GM19463 (cell line): Measurements from ENCODE around the gene COQ10A.

Experiments used
- ATAC-seq: cut with Tn5 transposase; IDR thresholded peaks from one replicate; pipeline ENCODE4 v1.9.1; 2021; ENCODE audit warnings: mild to moderate bottlenecking, moderate library complexity; ENCODE audit not compliant: unreplicated experiment

The COQ10A gene

DNA sequence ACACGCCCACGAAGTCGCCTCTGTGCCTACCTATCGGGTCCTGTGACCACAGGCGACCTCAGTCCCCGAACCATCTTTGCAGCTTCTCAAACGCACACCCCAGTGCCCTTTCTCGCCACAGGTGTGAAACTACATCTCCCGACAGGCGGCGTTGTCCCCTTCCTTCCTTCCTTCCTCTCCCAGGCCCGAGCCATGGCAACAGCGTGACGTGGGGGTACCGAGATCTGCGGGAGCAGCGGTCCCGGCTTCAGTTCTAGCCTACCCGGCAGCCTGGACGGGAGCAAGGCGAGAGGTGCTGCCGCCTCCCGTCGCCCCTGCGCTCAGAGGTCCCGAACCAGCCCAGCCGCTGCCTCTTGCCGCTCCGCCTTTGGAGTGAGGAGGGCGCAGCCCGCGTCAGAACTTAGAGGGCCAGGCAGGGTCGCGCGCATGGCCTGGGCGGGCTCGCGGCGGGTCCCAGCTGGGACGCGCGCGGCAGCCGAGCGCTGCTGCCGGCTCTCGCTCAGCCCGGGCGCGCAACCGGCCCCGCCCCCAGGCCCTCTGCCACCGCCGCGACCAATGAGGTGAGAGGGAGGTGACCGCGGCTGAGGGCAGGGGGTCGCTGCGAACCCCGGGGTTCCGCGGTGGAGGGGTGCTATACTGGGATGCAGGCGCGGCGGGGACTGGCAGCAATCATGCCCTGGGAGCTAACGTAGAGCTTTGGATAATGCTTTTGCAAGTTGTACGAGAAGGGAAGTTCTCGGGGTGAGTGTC is at the start of gene COQ10A:
Gene COQ10A, plus strand, starts transcription at position 250 of the 750 bp plus-strand sequence. Its CDS starts 177 bp downstream, at position 427.
- peak; percentile 92 for ATAC-seq

GRCh38 chr12:56219840-56220239 is 46.9 kb upstream of the COQ10A start:
- no peak for ATAC-seq

DNA sequence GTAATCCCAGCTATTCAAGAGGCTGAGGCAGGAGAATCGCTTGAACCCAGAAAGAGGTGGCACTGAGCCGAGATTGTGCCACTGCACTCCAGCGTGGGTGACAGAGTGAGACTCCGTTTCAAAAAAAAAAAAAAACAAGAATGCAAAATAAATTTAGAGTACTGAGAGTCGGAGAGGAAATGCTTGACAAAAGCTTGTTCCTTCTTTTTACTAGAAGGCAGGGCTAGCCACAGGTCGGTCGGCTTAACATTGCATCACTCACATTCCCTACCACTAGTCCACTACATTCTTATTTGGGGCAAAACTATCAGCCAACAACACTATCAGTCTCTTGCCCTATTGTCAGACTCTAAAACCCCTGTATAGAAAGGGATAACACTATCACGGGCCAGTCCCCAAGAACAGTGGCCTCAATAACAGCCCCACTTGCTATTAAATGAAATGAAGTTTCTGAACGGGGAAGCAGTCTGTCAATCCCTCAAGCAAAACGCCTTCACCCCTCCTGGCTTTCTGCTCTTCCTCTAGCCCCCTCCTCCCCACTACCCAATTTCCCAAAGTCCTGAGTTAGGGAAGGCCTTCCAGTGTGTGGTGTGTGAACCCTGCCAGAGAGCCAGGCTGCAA is 46.0 kb upstream of the COQ10A start:
- ATAC-seq: no peak

DNA sequence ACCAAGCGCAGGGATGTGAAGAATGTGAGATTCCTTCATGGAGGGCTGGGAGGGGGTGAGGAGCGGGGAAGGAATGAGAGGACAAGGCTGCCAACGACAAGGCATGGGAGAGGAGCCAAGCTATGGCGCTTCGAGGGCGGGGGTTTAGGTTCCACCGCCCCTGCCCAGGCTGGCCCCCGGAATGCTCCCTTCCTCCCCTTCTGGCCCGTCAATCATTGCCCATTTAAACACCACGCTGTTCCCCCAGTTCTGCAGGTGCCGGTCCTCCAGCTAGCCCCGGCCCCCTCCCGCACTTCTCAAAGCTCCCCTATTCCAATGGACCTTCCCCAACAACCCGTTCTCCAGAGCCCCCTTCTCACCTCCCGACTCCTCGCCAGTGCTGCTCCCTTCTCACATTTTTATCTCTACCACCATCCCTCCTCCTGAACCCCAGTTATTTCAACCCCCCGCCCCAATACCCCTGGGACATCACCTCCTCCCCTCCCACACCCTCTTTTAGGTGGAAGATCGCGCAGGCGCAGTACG is 45.4 kb upstream of the COQ10A start:
- peak; percentile 15 for ATAC-seq

DNA sequence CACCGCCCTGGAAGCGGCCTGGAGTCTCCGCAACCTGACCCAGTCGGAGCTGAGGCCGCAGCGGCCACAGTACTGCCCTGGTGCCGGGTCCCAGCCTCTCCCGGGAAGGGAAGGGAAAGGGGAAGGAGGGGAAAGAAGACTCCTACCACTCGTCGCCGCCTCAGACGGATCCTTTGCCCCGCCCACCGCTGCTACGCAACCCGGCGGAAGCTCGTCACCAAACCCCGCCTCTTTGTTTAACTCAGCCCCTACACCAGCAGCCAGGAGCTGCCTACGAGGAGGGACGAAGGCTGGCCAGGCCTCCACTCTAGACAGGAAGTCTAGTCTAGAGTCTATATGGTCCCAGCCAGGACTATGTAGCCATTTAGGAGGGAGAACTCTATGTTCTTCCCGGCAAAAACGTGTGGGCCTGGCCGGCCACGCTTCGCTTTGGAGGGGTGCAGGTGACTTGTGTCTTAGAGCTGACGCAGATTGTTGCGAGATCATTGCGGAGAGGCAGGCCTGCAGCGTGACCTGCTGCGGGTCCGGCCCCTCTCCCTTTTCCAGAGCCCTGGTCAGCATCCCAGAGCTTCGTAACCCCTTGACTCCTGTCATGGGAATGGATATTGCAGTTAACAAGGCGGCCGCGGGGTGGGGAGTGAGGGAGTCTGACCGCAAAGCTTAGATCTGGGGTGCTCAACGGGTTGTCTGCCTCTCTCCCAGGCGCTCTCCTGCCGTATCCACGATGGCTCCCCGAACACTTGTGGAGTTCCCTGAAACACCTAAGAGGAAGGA is 44.8 kb upstream of the COQ10A start, which contains the start of gene RNF41:
Gene RNF41, minus strand, starts transcription at position 166 of the 774 bp plus-strand sequence. CDS start 7,875 bp downstream, outside the sequence.
- ATAC-seq: peak; percentile 82

GRCh38 chr12:56222531-56222895 is 44.2 kb upstream of the COQ10A start:
- no peak for ATAC-seq

DNA sequence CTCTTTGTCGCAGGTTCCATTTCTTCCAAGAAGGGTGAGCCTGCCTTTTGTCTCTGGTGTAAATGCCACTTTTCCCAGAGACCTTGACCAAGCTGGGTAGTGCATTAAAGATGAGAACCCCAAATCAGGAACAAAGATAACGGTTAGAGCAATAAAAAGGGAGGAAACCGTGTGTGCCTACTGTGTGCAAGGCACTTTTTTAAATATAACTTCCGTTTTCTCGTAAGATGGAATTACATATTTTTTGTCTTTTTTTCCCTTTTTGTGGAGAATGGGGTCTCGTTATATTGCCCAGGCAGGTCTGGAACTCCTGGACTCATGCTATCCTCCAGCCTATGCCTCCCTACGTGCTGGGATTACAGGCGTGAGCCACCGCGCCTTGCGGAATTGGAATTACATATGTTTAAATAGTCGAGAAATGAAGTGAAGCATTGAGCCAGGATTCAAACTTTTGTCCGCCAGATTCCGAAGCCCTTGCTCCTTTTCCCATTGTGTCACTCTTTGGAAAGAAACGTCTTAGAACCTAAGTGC is 43.1 kb upstream of the COQ10A start:
- no peak for ATAC-seq

DNA sequence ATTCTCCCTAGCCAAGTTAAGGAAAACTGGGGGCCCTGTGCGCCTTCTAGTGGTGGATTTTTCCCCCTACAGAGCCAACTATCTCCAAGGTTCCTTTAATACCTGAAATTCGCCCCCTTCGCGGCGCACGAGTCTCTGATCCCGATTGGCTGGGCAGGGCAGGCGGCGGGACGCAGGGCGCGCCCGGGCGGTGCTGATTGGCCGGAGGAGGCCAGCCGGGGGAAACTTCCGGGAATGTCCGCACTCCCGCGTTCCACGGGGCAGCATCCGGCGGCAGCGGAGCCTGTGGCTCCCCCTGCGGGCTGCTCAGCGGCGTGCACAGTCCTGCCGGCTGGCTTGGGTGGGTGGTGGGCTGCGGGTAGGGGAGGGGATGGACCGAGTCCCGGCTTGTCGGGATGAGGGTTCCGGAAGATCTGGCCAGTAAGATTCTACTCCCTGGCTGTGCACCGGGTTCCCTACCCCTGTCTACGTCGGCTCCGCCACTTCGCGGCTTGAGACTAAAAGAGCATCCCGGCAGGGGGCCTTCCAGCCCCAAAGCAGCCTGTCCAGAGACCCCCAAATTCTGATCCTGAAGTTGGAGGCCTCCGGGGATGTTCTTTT is 42.5 kb upstream of the COQ10A start, which contains the start of gene NABP2:
Gene NABP2, plus strand, starts transcription at position 241 of the 600 bp plus-strand sequence. CDS start 515 bp downstream, outside the sequence.
- peak; percentile 76 for ATAC-seq

GRCh38 chr12:56224954-56225353 is 41.8 kb upstream of the COQ10A start:
- no peak for ATAC-seq

DNA sequence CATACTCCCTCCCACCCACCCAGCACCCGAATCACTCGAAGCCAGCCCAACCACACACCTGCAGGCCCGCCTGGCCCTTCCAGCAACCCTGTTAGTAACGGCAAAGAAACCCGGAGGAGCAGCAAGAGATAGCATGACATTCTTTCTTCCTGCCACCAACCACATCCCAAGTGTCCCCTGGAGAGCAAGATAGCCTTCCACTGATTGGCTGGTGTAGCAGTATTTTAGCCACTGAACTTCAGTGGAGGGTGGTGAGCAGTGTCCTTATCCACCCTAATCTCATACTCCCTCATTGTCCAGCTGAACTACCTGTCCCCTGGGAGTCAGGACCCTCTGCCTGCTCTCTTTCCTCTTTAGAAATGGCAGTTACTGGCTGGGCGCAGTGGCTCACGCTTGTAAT is 37.7 kb upstream of the COQ10A start:
- ATAC-seq: no peak

GRCh38 chr12:56229916-56230431 is 36.8 kb upstream of the COQ10A start, which contains the start of gene SLC39A5:
Gene SLC39A5, plus strand, starts transcription at chr12:56230051. Its CDS starts 1,224 bp downstream, at chr12:56231275.
- ATAC-seq: no peak

DNA sequence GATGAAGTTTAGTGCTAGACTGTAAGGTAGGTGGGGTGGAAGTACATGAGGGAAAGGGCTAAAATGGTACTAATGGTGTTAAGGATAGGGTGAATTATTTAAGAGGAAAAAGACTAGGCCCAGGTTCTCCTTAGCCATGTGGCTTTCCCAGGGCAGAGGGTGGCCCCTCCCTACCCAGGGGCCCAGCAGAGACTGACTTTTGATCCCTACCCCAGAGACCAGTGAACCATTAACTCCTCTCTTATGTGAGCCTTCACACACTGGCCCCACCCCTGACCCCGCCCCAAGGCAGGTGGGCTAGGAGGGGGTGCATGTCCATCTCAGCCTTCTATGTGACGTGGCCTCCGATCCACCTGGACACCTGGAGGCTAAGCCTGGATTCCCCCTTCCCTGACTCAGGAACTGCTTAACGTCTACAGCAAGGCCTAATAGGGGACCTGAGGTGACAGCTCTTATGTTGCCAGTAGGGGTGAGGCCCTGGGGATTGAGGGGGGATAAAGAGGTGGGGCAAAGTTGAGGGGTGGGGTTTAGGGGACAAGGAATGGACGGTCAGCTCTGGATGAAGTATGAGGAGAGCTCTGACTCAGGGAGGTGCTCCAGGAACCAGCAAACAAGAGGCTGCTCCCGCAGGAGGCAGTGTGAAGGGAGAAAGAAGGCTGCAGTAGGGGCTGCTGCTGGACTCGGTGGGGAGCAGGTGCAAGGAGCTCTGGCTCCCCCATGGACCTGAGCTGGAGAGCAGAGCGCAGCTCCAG is 36.1 kb upstream of the COQ10A start:
- ATAC-seq: no peak

DNA sequence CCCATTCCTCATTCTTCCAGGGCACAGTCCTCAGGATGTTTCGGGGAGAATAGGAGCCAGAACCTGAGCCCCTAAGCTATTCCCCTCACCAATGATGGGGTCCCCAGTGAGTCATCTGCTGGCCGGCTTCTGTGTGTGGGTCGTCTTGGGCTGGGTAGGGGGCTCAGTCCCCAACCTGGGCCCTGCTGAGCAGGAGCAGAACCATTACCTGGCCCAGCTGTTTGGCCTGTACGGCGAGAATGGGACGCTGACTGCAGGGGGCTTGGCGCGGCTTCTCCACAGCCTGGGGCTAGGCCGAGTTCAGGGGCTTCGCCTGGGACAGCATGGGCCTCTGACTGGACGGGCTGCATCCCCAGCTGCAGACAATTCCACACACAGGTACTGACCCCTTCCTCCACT is 35.6 kb upstream of the COQ10A start:
- ATAC-seq: no peak

- ATAC-seq: no peak
Observed at GRCh38 chr12:56234746-56235436, 31.9 kb upstream of the COQ10A start.

- no peak for ATAC-seq
Observed at GRCh38 chr12:56236091-56236490, 30.7 kb upstream of the COQ10A start.

DNA sequence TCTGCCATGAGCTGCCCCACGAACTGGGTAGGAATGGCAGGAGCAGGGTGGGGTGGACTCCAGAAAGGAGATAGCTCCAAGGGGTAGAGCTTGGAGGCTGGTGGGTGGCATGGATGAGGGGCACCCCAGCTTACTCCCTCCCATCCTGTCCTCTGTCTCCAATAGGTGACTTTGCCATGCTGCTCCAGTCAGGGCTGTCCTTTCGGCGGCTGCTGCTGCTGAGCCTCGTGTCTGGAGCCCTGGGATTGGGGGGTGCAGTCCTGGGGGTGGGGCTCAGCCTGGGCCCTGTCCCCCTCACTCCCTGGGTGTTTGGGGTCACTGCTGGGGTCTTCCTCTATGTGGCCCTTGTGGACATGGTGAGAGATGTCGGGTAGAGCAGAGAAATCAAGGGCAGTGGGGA is 29.8 kb upstream of the COQ10A start:
- ATAC-seq: no peak

DNA sequence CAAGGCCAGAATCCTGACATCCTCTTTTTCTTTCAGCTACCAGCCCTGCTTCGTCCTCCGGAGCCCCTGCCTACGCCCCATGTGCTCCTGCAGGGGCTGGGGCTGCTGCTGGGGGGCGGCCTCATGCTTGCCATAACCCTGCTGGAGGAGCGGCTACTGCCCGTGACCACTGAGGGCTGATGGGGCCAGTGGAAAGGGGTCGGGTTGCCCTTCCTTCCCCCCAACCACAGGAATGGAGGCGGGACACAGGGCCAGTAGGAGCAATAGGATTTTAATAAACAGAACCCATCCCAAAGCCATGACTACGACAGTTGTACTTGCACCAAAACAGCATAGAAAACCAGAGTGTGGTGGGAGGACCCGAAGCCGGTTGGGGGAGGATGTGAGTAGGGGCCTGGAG is 29.2 kb upstream of the COQ10A start:
- ATAC-seq: no peak

DNA sequence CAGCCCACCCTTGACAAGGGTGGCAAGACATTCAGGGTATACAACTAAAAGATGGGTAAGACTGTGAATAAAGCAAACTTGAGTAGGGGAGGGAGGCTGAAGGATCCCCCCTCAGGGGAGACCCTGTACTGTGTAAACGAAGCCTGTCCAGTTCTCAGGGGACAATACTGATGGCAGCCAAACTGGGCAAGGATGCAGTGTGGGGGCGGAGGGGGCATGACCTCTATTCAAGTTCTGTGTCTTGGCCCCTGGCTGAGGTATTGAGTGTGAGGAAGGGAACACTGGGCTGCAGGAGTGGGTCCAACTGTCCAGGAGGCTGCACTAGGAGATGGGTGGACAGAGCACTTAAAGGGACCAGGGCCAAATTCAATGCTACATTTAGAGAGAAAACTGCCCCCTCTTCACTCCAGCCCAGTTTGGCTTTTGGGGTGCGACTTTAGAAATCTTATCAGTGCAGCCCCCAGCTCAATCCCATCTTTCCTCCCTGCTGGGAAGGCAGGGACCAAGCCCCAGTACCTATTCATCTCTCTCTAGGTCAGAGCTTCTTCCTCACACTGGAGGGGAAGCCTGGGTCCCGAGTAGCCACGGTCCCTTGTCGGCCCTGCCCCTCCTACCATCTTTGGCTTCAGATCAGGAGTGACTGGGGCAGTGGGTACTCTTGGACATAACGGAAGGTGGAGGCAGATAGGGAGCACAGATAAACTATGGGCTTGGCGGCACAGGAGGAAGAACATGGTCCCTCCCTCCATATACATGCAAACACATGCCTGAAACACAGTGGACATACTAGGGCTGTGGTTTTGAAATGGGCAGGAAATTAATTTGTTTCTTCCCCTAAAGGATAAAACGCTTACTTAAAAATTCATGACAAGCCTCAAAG is 25.1 kb upstream of the COQ10A start:
- no peak for ATAC-seq
